ENCODE measurements around the gene CELSR1. TPM values are rescaled to one million over a fixed set of nuclear protein-coding genes. Genes with fewer than 3 reads are reported as not detected.

Gene CELSR1
- 7.0 and 8.7 TPM in 2 replicates for total RNA-seq (2014; rRNA removed; shearing (Covaris generic))
- polyA plus RNA-seq (2014; cell fraction: nucleus; rRNA removed), result 6.7 and 11.9 TPM in 2 replicates

GRCh38 chr22:46537225-46537945 is at the start of gene CELSR1:
CELSR1 (minus strand) TSS chr22:46537620; CDS start chr22:46537170, 450 bp downstream.
- DNase-seq (ENCODE audit: extremely low read depth, low read depth), result no peak

- no peak for DNase-seq (ENCODE audit: extremely low read depth, low read depth)
These were observed 49.6 kb upstream of the CELSR1 start for GRCh38 chr22:46587061-46587460.

GRCh38 chr22:46586531-46587011 is 49.2 kb upstream of the CELSR1 start:
- DNase-seq (ENCODE audit: extremely low read depth, low read depth), result no peak

GRCh38 chr22:46586123-46586519 is 48.7 kb upstream of the CELSR1 start:
- DNase-seq (ENCODE audit: extremely low read depth, low read depth), result no peak

- no peak for DNase-seq (ENCODE audit: extremely low read depth, low read depth)
These were observed 48.1 kb upstream of the CELSR1 start for GRCh38 chr22:46585340-46586122.

GRCh38 chr22:46584081-46584921 is 46.9 kb upstream of the CELSR1 start:
- DNase-seq (ENCODE audit: extremely low read depth, low read depth), result no peak

- DNase-seq (ENCODE audit: extremely low read depth, low read depth), result no peak
These were observed 46.2 kb upstream of the CELSR1 start for GRCh38 chr22:46583571-46583970.

GRCh38 chr22:46582281-46582933 is 45.0 kb upstream of the CELSR1 start:
- no peak for DNase-seq (ENCODE audit: extremely low read depth, low read depth)

GRCh38 chr22:46581538-46582244 is 44.3 kb upstream of the CELSR1 start:
- no peak for DNase-seq (ENCODE audit: extremely low read depth, low read depth)

GRCh38 chr22:46580940-46581537 is 43.6 kb upstream of the CELSR1 start:
- no peak for DNase-seq (ENCODE audit: extremely low read depth, low read depth)

GRCh38 chr22:46579751-46580449 is 42.5 kb upstream of the CELSR1 start:
- no peak for DNase-seq (ENCODE audit: extremely low read depth, low read depth)

- no peak for DNase-seq (ENCODE audit: extremely low read depth, low read depth)
These were observed 41.6 kb upstream of the CELSR1 start for GRCh38 chr22:46578824-46579561.

GRCh38 chr22:46578251-46578823 is 40.9 kb upstream of the CELSR1 start:
- no peak for DNase-seq (ENCODE audit: extremely low read depth, low read depth)

- DNase-seq (ENCODE audit: extremely low read depth, low read depth), result no peak
These were observed 40.2 kb upstream of the CELSR1 start for GRCh38 chr22:46577368-46578249.

- DNase-seq (ENCODE audit: extremely low read depth, low read depth), result peak; percentile 9
These were observed 39.3 kb upstream of the CELSR1 start for GRCh38 chr22:46576556-46577367.
